Measurements from ENCODE around the gene KCNK16.
"Not testable (repeated sequence)": the region's sequence is repeated elsewhere in the genome, so short reads cannot be mapped to it uniquely, and the experiment has no call there.

The KCNK16 gene

DNA sequence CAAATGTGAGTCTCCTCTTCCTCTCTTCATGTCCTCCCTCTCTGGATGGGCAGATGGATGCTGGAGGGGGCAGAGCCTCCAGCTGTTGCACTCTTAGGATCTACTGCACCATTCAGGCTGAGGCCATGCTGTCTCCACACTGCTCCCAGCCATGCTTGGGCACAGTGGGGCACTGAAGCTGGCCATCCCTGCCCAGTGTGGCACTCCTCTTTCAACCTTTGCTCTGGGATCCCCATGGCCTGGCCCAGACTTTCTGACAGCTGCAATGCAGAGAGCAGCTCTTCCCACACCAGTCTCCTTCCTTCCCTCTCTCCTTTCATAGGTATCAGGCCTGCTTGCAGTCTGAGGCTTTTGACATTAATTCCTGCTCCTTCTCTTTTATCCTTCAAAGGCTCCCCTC lies 17.6 kb downstream of the KCNK16 start:
- no peak for DNase-seq

- DNase-seq = no peak
Measured at GRCh38 chr6:39303425-39304153, 18.9 kb downstream of the KCNK16 start.

- peak; percentile 81 for DNase-seq
Measured at GRCh38 chr6:39302669-39303424, 19.7 kb downstream of the KCNK16 start.

- DNase-seq = no peak
Measured at GRCh38 chr6:39302011-39302410, 20.5 kb downstream of the KCNK16 start.

DNA sequence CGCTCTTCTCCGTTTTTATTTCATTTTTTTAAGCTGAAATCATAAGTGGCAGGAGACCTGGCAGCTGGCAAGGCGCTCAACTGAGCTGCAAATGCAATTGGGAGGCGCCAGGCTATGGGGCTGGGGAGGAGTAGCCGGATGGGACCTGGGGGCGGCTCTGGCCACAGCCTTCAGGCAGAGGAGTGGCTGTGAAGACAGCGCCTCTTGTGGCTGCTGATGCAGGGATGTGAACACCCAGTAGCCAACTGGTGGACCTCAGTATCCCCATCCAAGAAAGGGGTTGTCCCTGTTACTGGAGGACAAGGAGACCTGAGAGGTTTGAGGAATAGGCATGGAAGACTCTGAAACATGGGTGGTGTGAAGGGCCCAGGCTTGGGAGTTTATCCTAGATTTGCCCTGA lies 20.9 kb downstream of the KCNK16 start:
- no peak for DNase-seq

DNA sequence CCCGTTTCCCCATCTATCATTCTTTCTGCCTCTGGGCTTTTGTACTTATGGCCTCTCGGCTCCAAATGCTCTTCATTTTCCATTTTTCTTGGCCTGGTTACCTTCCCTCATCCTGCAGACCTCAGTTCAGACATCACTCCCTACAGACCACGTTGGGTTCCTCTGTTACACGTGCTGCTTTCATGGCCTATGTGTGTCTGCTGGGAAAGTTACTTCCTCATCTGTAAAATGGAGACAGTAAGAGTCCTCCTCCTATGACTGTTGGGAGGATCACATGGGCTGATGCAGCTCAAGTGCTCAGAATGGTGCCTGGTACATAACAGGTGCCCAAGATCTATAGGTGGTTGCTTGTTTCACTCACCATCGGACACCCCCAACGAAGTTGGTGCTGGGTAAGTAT lies 21.8 kb downstream of the KCNK16 start:
- no peak for DNase-seq

GRCh38 chr6:39298061-39298460 lies 24.4 kb downstream of the KCNK16 start:
- no peak for DNase-seq

GRCh38 chr6:39296745-39297640 lies 25.5 kb downstream of the KCNK16 start:
- no peak for DNase-seq

DNA sequence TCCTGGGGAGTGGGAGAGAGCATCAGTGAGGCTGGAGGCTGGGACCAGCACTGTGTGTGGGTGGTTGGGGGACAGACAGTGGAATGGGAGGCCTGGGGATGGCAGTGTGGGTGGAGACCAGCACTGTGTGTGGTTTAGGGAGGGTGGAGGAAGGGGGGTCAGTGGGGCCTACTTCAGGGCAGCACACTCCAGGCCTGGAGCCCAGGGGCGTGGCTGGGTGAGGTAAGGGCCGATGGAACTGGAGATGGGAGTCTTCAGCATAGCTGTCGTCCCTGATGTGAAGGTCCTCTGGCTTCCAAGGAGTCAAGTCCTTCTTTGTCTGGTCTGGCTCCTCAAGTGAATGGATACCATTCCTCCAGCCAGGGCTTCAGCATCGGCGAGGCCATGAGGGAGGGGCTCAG lies 26.9 kb downstream of the KCNK16 start:
- DNase-seq = no peak

GRCh38 chr6:39294899-39295298 lies 27.6 kb downstream of the KCNK16 start:
- no peak for DNase-seq

GRCh38 chr6:39294133-39294532 lies 28.4 kb downstream of the KCNK16 start:
- DNase-seq = no peak

DNA sequence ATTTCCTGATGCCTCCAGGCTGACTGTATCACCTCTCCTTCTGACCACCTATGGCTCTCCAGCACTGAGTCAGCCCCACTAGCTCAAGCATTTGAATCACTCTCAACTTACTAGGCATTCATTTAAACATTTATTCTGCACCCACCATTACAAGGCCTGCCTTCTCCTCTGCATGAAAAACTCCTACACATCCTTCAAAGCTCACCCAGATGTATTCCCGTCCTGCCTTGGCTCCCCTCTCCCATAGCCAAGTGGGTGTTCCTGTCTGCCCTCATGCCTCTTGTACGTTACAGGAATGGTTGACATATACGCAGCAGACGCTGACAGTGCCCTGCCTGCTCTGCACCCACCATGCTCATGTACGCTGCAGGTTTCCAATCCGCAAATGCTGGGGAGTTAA lies 29.9 kb downstream of the KCNK16 start:
- DNase-seq = no peak

DNA sequence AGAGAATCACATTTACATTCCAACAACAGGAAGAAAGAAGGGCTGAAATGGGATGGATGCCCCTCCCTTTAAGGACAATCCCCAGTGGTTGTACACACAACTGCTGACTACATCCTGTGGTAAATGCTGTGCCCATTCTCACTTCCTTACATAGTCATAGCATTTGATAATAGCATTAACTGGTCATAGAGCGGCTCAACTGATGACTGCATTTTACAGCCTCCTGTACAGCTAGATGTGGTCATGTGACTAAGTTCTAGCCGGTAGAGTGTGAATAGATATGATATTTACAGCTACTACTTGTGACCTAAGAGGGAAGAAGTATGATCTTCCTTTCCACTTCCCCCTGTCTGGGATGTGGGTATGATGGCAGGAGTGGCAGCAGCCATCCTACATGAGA lies 33.0 kb downstream of the KCNK16 start:
- no peak for DNase-seq

DNA sequence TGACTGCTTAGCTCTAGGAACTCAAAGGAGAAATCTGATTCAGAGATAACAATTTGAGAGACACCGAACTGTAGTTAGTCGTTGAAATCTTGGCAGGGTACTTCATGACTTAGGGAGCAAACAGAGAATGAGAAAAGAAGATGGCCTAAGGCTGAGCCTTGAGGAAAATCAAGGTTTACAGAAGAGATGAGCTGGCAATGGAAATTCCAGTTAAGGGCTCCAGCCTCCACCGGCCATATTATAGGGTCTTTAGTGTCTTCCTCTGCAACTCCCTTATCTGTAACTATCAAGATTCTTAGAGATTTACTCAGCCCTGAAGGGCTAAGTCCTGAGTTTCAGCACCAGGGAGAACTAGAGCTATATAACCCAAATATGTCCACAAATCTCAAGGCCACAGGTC lies 34.9 kb downstream of the KCNK16 start:
- no peak for DNase-seq

DNA sequence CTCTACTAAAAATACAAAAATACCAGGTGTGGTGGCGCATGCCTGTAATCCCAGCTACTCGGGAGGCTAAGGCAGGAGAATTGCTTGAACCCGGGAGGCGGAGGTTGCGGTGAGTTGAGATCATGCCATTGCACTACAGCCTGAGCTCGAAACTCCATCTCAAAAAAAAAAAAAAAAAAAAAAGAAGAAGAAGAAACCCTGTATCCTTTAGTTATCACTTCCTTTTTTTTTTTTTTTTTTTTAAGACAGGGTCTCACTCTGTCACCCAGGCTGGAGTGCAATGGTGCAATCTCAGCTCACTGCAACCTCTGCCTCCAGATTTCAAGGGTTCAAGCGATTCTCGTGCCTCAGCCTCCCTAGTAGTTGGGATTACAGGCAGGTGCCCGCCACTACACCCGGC lies 35.9 kb downstream of the KCNK16 start:
- DNase-seq = not testable (repeated sequence)

DNA sequence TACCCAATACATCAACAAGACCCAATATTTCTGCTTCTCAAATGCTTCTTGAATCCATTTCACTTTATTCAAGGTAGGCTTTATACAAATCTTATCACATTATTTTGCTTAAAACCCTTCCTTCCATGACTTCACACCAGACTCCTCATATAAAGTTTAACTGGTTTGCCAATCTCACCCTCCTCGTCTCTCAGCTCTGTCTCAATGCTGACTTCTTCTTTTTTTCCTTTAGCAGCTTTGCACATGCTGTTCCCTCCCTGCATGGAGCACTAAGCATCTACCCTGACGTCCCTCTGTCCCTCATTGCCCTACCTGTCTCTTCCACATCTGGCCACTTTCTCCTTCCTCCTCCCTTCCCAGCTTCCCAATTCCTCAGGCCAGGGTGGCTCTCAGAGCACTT lies 39.7 kb downstream of the KCNK16 start:
- no peak for DNase-seq

- DNase-seq = no peak
Measured at GRCh38 chr6:39281312-39281980, 41.1 kb downstream of the KCNK16 start.

- no peak for DNase-seq
Measured at GRCh38 chr6:39280247-39280731, 42.2 kb downstream of the KCNK16 start.

- DNase-seq = no peak
Measured at GRCh38 chr6:39279539-39279938, 43.0 kb downstream of the KCNK16 start.

GRCh38 chr6:39276379-39276995 lies 46.0 kb downstream of the KCNK16 start:
- no peak for DNase-seq

GRCh38 chr6:39274903-39275302 lies 47.6 kb downstream of the KCNK16 start:
- DNase-seq = no peak

DNA sequence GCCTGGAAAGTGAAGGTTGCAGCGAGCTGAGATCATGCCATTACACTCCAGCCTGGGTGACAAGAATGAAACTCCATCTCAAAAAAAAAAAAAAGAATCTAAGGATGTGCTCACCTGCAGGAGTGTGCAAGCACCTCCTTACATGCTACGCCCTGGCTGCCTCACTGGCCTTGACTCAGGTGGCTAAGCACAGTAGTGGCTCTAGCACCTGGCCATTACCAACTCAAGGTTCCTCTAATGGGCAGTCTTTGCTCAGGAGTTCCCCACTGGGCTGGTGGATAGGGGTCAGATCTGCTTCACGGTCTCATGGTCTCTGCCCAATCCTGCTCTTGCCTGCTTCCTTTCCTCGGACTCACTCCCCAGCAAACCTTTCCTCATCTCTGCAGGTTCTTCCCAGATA lies 48.0 kb downstream of the KCNK16 start:
- no peak for DNase-seq

All from CD4-positive, alpha-beta T cell treated with Interleukin-17A for 1 hour (primary cell).